ENCODE data around the gene SLC6A19. TPM values are rescaled to one million over a fixed set of nuclear protein-coding genes. Genes with fewer than 3 reads are reported as not detected.

The SLC6A19 gene
- total and polyA plus RNA-seq, 2 of the 4 experiments (the other 2 are of a cell fraction): not detected

DNA sequence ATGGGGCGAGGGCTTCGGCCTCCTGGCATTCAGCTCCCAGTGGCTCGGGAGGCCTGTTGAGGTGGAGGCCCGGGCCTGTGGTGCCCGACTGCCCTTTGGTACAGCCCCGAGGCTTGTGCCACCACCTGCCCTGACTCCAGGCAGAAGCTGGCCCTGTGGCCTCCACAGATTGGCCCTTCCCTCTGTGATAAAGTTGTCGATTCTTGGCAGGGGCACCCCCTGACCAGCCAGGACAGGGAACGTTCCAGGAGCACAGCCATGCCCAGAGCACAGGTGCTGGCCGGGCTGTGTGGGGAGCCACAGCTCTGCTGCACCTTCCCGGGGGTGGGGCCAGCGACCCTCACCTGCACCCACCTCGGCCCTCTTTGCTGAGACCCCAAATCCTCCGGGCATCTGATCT, 56.4 kb downstream of the SLC6A19 start:
- no peak overlapping the region for H4K5ac ChIP-seq (ENCODE audit: low read depth, low read length)
- H3K23ac ChIP-seq (ENCODE audit: low read depth, low read length): no peak overlapping the region
- H3K4me3 ChIP-seq (ENCODE audit: insufficient read depth, low read depth, low read length): no peak overlapping the region
- peaks cover 33% of the 10 kb centered on the region for H3K9me3 ChIP-seq (ENCODE audit: control insufficient read depth, insufficient read depth, low read length)
- no peaks in the 10 kb centered on the region for H3K4me1 ChIP-seq (ENCODE audit: control insufficient read depth, insufficient read depth, low read length)
- TF ChIP-seq MAFK (IDR thresholded peaks at IDR 0.05; ENCODE audit: low read depth, low read length) (no peak), CEBPB (IDR thresholded peaks at IDR 0.05; ENCODE audit: low read depth, low read length) (no peak), NFE2L2 (IDR thresholded peaks at IDR 0.05; ENCODE audit: low read depth, low read length) (no peak)
- TF ChIP-seq, protein P1, sequence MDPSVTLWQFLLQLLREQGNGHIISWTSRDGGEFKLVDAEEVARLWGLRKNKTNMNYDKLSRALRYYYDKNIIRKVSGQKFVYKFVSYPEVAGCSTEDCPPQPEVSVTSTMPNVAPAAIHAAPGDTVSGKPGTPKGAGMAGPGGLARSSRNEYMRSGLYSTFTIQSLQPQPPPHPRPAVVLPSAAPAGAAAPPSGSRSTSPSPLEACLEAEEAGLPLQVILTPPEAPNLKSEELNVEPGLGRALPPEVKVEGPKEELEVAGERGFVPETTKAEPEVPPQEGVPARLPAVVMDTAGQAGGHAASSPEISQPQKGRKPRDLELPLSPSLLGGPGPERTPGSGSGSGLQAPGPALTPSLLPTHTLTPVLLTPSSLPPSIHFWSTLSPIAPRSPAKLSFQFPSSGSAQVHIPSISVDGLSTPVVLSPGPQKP (IDR thresholded peaks at IDR 0.05; ENCODE audit: borderline replicate concordance, low read depth, low read length): no peak
- intact Hi-C loops (cut with micrococcal nuclease): no loop called here
- no peak overlapping the region for H3K4me2 ChIP-seq (ENCODE audit: low read depth, low read length)
- no peak overlapping the region for H3K18ac ChIP-seq (ENCODE audit: low read depth, low read length)
- no peaks in the 10 kb centered on the region for H4K20me1 ChIP-seq (ENCODE audit: insufficient read depth, low read length)
- no peak overlapping the region for H2AFZ ChIP-seq (replicated peaks; ENCODE audit: low read length, poor library complexity)
- no peak overlapping the region for H4K91ac ChIP-seq (ENCODE audit: insufficient read depth, low read depth, low read length)
- ChIA-PET CTCF (no interaction called here), POLR2A (ENCODE audit: unreplicated experiment) (no interaction called here)
- H3K36me3 ChIP-seq (ENCODE audit: control insufficient read depth, insufficient read depth, low read length): no peaks in the 10 kb centered on the region
- H4K8ac ChIP-seq (ENCODE audit: low read depth in 2 of 2, low read length in 2 of 2): no peak overlapping the region
- H2BK120ac ChIP-seq (ENCODE audit: low read depth, low read length): no peak overlapping the region
- in situ Hi-C loops (cut with MboI; ENCODE audit: low sequenced_read_pairs): no loop called here
- no peaks in the 10 kb centered on the region for H3K9me1 ChIP-seq (ENCODE audit: insufficient read depth, low read length)
- BruUV-seq (replicated peaks): no TSS peak
- H2BK15ac ChIP-seq (ENCODE audit: low read depth, low read length): no peak overlapping the region
- dilution Hi-C loops (cut with HindIII; ENCODE audit: low sequenced_read_pairs, unreplicated experiment): no loop called here
- no peak overlapping the region for H3K56ac ChIP-seq (ENCODE audit: extremely low read depth, insufficient read depth, low read length)
- no peak overlapping the region for H2AK5ac ChIP-seq (ENCODE audit: low read depth, low read length)
- H3K9ac ChIP-seq (ENCODE audit: low read depth, low read length): no peak overlapping the region
- H3K79me1 ChIP-seq (ENCODE audit: low read depth in 1 of 2, low read length in 2 of 2): no peaks in the 10 kb centered on the region
- DNase-seq (no peak), ATAC-seq (ENCODE audit: low read depth) (no peak)
- no peak overlapping the region for H2AK9ac ChIP-seq (replicated peaks; ENCODE audit: low read depth, low read length, poor library complexity)
- H2BK5ac ChIP-seq (ENCODE audit: low read depth, low read length, poor library complexity, severe bottlenecking): no peak overlapping the region
- H3K14ac ChIP-seq (replicated peaks; ENCODE audit: low read depth, low read length): no peak overlapping the region
- no peak overlapping the region for H3K27ac ChIP-seq (ENCODE audit: insufficient read depth, low read length)
- 40% methylated on average over 1 of the region's 13 CpGs; no CpG with 5 or more reads in 1 of the 2 experiments for WGBS, 2 experiments (ENCODE audit: extremely low coverage in 2 of 2, insufficient read length in 1 of 2)
- H3K27me3 ChIP-seq (ENCODE audit: control insufficient read depth, insufficient read depth, low read length): no peaks in the 10 kb centered on the region
- H2BK20ac ChIP-seq (ENCODE audit: low read depth, low read length): no peak overlapping the region
- H3K4ac ChIP-seq (ENCODE audit: low read depth, low read length): no peak overlapping the region

Measured in IMR-90 (cell line).